ENCODE measurements around the gene SHB. TPM values are rescaled to one million over a fixed set of nuclear protein-coding genes. Genes with fewer than 3 reads are reported as not detected.

The SHB gene
- total RNA-seq, 2 donors from 2014 or later, result 53.2 to 54.8 TPM

- TF ChIP-seq POLR2AphosphoS5 (IDR thresholded peaks at IDR 0.05) (no peak), POLR2A (IDR thresholded peaks at IDR 0.05) (no peak), CTCF (IDR thresholded peaks at IDR 0.05) (no peak)
- no peaks in the 10 kb centered on the region for H3K27me3 ChIP-seq (replicated peaks; ENCODE audit: insufficient read depth)
- H3K9me3 ChIP-seq, result no peaks in the 10 kb centered on the region
- no peaks in the 10 kb centered on the region for H3K36me3 ChIP-seq
- H3K4me1 ChIP-seq (replicated peaks), result peaks cover 3% of the 10 kb centered on the region
- intact Hi-C loops (cut with DNase I), result loop anchor here (5.0 kb wide), 1 partner anchor 76 kb away; no protein-coding TSS in a partner anchor
- DNase-seq (ENCODE audit: low spot score), result no peak
- no peak overlapping the region for H3K27ac ChIP-seq
- H3K4me3 ChIP-seq, result no peak overlapping the region
- WGBS, result 75% methylated on average over 7 of the region's 7 CpGs
Observed at GRCh38 chr9:37921168-37921510, 147.9 kb downstream of the SHB start.

- no peak for DNase-seq (ENCODE audit: low spot score)
- 79% methylated on average over 5 of the region's 5 CpGs for WGBS
- H3K9me3 ChIP-seq, result no peaks in the 10 kb centered on the region
Observed at GRCh38 chr9:37920471-37921167, 148.4 kb downstream of the SHB start.

GRCh38 chr9:37919956-37920335 is 149.1 kb downstream of the SHB start:
- TF ChIP-seq POLR2A (IDR thresholded peaks at IDR 0.05), result no peak
- no peaks in the 10 kb centered on the region for H3K27me3 ChIP-seq (replicated peaks; ENCODE audit: insufficient read depth)
- WGBS, result 90% methylated on average over 6 of the region's 6 CpGs
- peaks cover 5% of the 10 kb centered on the region for H3K4me1 ChIP-seq (replicated peaks)
- H3K4me3 ChIP-seq, result no peak overlapping the region
- DNase-seq (ENCODE audit: low spot score), result no peak
- H3K36me3 ChIP-seq, result no peaks in the 10 kb centered on the region
- H3K9me3 ChIP-seq, result no peaks in the 10 kb centered on the region
- no peak overlapping the region for H3K27ac ChIP-seq
- intact Hi-C loops (cut with DNase I), result loop anchor here (5.0 to 10.0 kb wide), 3 partner anchors 77 to 345 kb away; partner anchors contain the start of gene SHB

More at GRCh38 chr9:37920471-37921167, 148.4 kb downstream of the SHB start:
- intact Hi-C loops (cut with DNase I), result loop anchor here (5.0 kb wide), 1 partner anchor 77 kb away; no protein-coding TSS in a partner anchor
- no peaks in the 10 kb centered on the region for H3K27me3 ChIP-seq (replicated peaks; ENCODE audit: insufficient read depth)
- H3K4me1 ChIP-seq (replicated peaks), result peaks cover 3% of the 10 kb centered on the region
- no peak overlapping the region for H3K4me3 ChIP-seq
- H3K36me3 ChIP-seq, result no peaks in the 10 kb centered on the region
- H3K27ac ChIP-seq, result no peak overlapping the region
- TF ChIP-seq CTCF (IDR thresholded peaks at IDR 0.05), result no peak
- TF ChIP-seq POLR2A (IDR thresholded peaks at IDR 0.05), result no peak
- no peak for TF ChIP-seq POLR2AphosphoS5 (IDR thresholded peaks at IDR 0.05)

- no peak for DNase-seq (ENCODE audit: low spot score)
- TF ChIP-seq POLR2AphosphoS5 (IDR thresholded peaks at IDR 0.05) (no peak), CTCF (IDR thresholded peaks at IDR 0.05) (no peak), POLR2A (IDR thresholded peaks at IDR 0.05) (no peak)
- Histone ChIP-seq H3K27ac (no peak overlapping the region), H3K36me3 (no peaks in the 10 kb centered on the region), H3K4me1 (replicated peaks) (peaks cover 5% of the 10 kb centered on the region), H3K4me3 (no peak overlapping the region), H3K27me3 (replicated peaks; ENCODE audit: insufficient read depth) (no peaks in the 10 kb centered on the region), H3K9me3 (no peaks in the 10 kb centered on the region)
- WGBS, result 85% methylated on average over 15 of the region's 16 CpGs
- intact Hi-C loops (cut with DNase I), result loop anchor here (5.0 to 10.0 kb wide), 2 partner anchors 148 to 345 kb away; partner anchors contain the start of gene SHB
Observed at GRCh38 chr9:37919246-37919955, 149.6 kb downstream of the SHB start.

GRCh38 chr9:37918665-37919170 is 150.3 kb downstream of the SHB start:
- Histone ChIP-seq H3K27ac (no peak overlapping the region), H3K27me3 (replicated peaks; ENCODE audit: insufficient read depth) (no peaks in the 10 kb centered on the region), H3K9me3 (no peaks in the 10 kb centered on the region), H3K4me3 (no peak overlapping the region), H3K4me1 (replicated peaks) (peaks cover 5% of the 10 kb centered on the region), H3K36me3 (no peaks in the 10 kb centered on the region)
- TF ChIP-seq POLR2AphosphoS5 (IDR thresholded peaks at IDR 0.05) (no peak), POLR2A (IDR thresholded peaks at IDR 0.05) (no peak), CTCF (IDR thresholded peaks at IDR 0.05) (no peak)
- 75% methylated on average over 6 of the region's 6 CpGs for WGBS
- intact Hi-C loops (cut with DNase I), result loop anchor here (5.0 to 10.0 kb wide), 2 partner anchors 149 to 346 kb away; partner anchors contain the start of gene SHB
- no peak for DNase-seq (ENCODE audit: low spot score)

Measured in prostate gland (tissue), 2 donors.